MCF 10A (cell line): ENCODE measurements around the gene SGK1. TPM values are rescaled to one million over a fixed set of nuclear protein-coding genes. Genes with fewer than 3 reads are reported as not detected.
"Not testable (repeated sequence)": the region's sequence is repeated elsewhere in the genome, so short reads cannot be mapped to it uniquely, and the experiment has no call there.

ENCODE experiments used
- BruUV-seq: library from RNA; stranded (reverse); fragments of 400-500 nt; replicated peaks from 2 replicates; lab custom pipeline; 2021; lab: Mats Ljungman, UMichigan
- CTCF ChIA-PET: fragments of 300-600 bp; sonication (Branson Sonifier 250); formaldehyde crosslinking; extraction: SDS; loops from one replicate; lab custom pipeline; 2021; ENCODE audit warnings: antibody characterized with exemption, inconsistent platforms; lab: Yijun Ruan, JAX
- POLR2A ChIA-PET: fragments of 300-600, 350-650 bp; sonication (Branson Sonifier 250); formaldehyde crosslinking; extraction: SDS; loops from one replicate; lab custom pipeline; 2020; ENCODE audit warnings: antibody characterized with exemption, inconsistent platforms; lab: Yijun Ruan, JAX
- DNase-seq: peaks from one replicate; pipeline ENCODE4 v3.0.0-alpha.2; 2018; ENCODE audit not compliant: unreplicated experiment
- H3K27ac Mint-ChIP-seq: one replicate; pipeline ENCODE4 v1.8.0; 2022; ENCODE audit warnings: mild to moderate bottlenecking, low read depth, mixed read lengths; ENCODE audit not compliant: unreplicated experiment
- H3K27me3 Mint-ChIP-seq: one replicate; pipeline ENCODE4 v1.8.0; 2022; ENCODE audit warnings: mixed read lengths; ENCODE audit not compliant: insufficient read depth, unreplicated experiment
- H3K36me3 Mint-ChIP-seq: one replicate; pipeline ENCODE4 v1.8.0; 2022; ENCODE audit warnings: mild to moderate bottlenecking, moderate library complexity, mixed read lengths; ENCODE audit not compliant: insufficient read depth, unreplicated experiment
- H3K4me1 Mint-ChIP-seq: one replicate; pipeline ENCODE4 v1.8.0; 2022; ENCODE audit warnings: mixed read lengths; ENCODE audit not compliant: insufficient read depth, unreplicated experiment
- H3K4me3 Mint-ChIP-seq: one replicate; pipeline ENCODE4 v1.8.0; 2022; ENCODE audit warnings: mild to moderate bottlenecking, moderate library complexity, mixed read lengths; ENCODE audit not compliant: unreplicated experiment
- H3K9me3 Mint-ChIP-seq: one replicate; pipeline ENCODE4 v1.8.0; 2022; ENCODE audit warnings: mixed read lengths; ENCODE audit not compliant: unreplicated experiment
- CTCF ChIP-seq: fragments of 200-600 bp; IDR thresholded peaks from one replicate; pipeline ENCODE4 v1.8.0; 2022; ENCODE audit warnings: antibody characterized with exemption, mild to moderate bottlenecking; ENCODE audit not compliant: unreplicated experiment
- intact Hi-C: fragments of 100-400 bp; cut with micrococcal nuclease; formaldehyde crosslinking; loops from 2 replicates; pipeline ENCODE4 v1.14.1; 2022
- total RNA-seq: library from RNA; stranded (reverse); gene quantifications from 2 replicates; pipeline ENCODE4 v1.2.3, GENCODE V29; 2022

Gene SGK1
- total RNA-seq, 1 experiment from 2014 or later, result 30.8 TPM

GRCh38 chr6:134205366-134205765 is 112.5 kb downstream of the SGK1 start:
- H3K4me3 Mint-ChIP-seq, result no peak overlapping the region
- no peaks in the 10 kb centered on the region for H3K36me3 Mint-ChIP-seq
- BruUV-seq, result no TSS peak
- TF ChIP-seq CTCF, result no peak
- ChIA-PET POLR2A (interaction anchor here (0.7 to 1.1 kb wide), 2 partner anchors 277 to 556 kb away, joined by 3 read pairs; no protein-coding TSS in a partner anchor), CTCF (no interaction called here)
- H3K27ac Mint-ChIP-seq, result no peak overlapping the region
- intact Hi-C loops, result no loop called here
- no peaks in the 10 kb centered on the region for H3K4me1 Mint-ChIP-seq
- no peaks in the 10 kb centered on the region for H3K27me3 Mint-ChIP-seq
- DNase-seq, result no peak
- H3K9me3 Mint-ChIP-seq, result no peaks in the 10 kb centered on the region

- H3K4me3 Mint-ChIP-seq, CTCF ChIA-PET, H3K27me3 Mint-ChIP-seq, H3K9me3 Mint-ChIP-seq, BruUV-seq, intact Hi-C loops, H3K4me1 Mint-ChIP-seq, H3K27ac Mint-ChIP-seq, H3K36me3 Mint-ChIP-seq, DNase-seq: not testable (repeated sequence)
- POLR2A ChIA-PET, result interaction anchor here (0.5 to 1.1 kb wide), 3 partner anchors 8 to 557 kb away, joined by 3 read pairs; no protein-coding TSS in a partner anchor
These were observed 113.2 kb downstream of the SGK1 start for GRCh38 chr6:134204759-134205158.

- Mint-ChIP-seq H3K4me1 (no peaks in the 10 kb centered on the region), H3K4me3 (no peak overlapping the region), H3K27ac (no peak overlapping the region), H3K9me3 (no peaks in the 10 kb centered on the region), H3K27me3 (no peaks in the 10 kb centered on the region), H3K36me3 (no peaks in the 10 kb centered on the region)
- ChIA-PET CTCF (no interaction called here), POLR2A (no interaction called here)
- intact Hi-C loops, result no loop called here
- DNase-seq, result no peak
- BruUV-seq, result no TSS peak
- no peak for TF ChIP-seq CTCF
These were observed 113.9 kb downstream of the SGK1 start for GRCh38 chr6:134204031-134204430.

- H3K27me3 Mint-ChIP-seq, result no peaks in the 10 kb centered on the region
- no peaks in the 10 kb centered on the region for H3K4me1 Mint-ChIP-seq
- no peak for DNase-seq
- H3K9me3 Mint-ChIP-seq, result no peaks in the 10 kb centered on the region
- POLR2A ChIA-PET, result no interaction called here
- no TSS peak for BruUV-seq
- intact Hi-C loops, result no loop called here
- no peak overlapping the region for H3K27ac Mint-ChIP-seq
- H3K36me3 Mint-ChIP-seq, result no peaks in the 10 kb centered on the region
- no peak for TF ChIP-seq CTCF
- no peak overlapping the region for H3K4me3 Mint-ChIP-seq
- CTCF ChIA-PET, result interaction anchor here (1.6 kb wide), 1 partner anchor 11 kb away, joined by 3 read pairs; no protein-coding TSS in a partner anchor
These were observed 116.2 kb downstream of the SGK1 start for GRCh38 chr6:134201716-134202115.
